Mammary epithelial cell (primary cell): ENCODE results near the gene LPGAT1.

ENCODE experiments used
- CTCF ChIP-seq, 2 donors: IDR thresholded peaks in 1 of 2; conservative IDR thresholded peaks in 1 of 2; 2 replicates each; pipeline ENCODE4 v1.5.1; 2011 to 2012; ENCODE audit warnings: inconsistent platforms in 2 of 2, low read length in 2 of 2, mild to moderate bottlenecking in 2 of 2, control low read depth in 1 of 2, low read depth in 1 of 2; ENCODE audit not compliant: insufficient read depth in 1 of 2; ENCODE audit errors: extremely low read depth in 1 of 2
- EZH2 ChIP-seq: IDR thresholded peaks from 2 replicates; pipeline ENCODE4 v1.6.1; 2012; ENCODE audit warnings: low read length, inconsistent platforms, borderline replicate concordance

- TF ChIP-seq CTCF (conservative IDR thresholded peaks at IDR 0.05 in 1 of 2, IDR thresholded peaks at IDR 0.05 in 1 of 2; ENCODE audit: extremely low read depth in 1 of 2, insufficient read depth in 1 of 2, low read depth in 1 of 2, low read length in 2 of 2) (no peak), EZH2 (no peak)
Observed at GRCh38 chr1:211800925-211801607, 29.5 kb downstream of the LPGAT1 start.
